Central memory CD8-positive, alpha-beta T cell (primary cell): Measurements from ENCODE around the gene AP3S2.
"Not testable (repeated sequence)": the region's sequence is repeated elsewhere in the genome, so short reads cannot be mapped to it uniquely, and the experiment has no call there.

ENCODE experiments used
- ATAC-seq: fragments of 150-1000 bp; cut with Tn5 transposase; replicated peaks from 2 replicates; pipeline ENCODE4 v1.10.0; 2022; ENCODE audit warnings: mild to moderate bottlenecking, moderate FRiP score, moderate number of reproducible peaks; ENCODE audit not compliant: poor library complexity, severe bottlenecking; ENCODE audit errors: extremely low read depth
- DNase-seq, 2 donors: peaks; one replicate each; pipeline ENCODE4 v3.0.0; 2021; ENCODE audit warnings: low spot score in 2 of 2
- H3K27ac Mint-ChIP-seq: one replicate; pipeline ENCODE4 v1.8.0; 2022; ENCODE audit warnings: low read depth, mild to moderate bottlenecking, moderate library complexity, mixed read lengths
- H3K27me3 Mint-ChIP-seq: one replicate; pipeline ENCODE4 v1.8.0; 2022; ENCODE audit warnings: mixed read lengths
- H3K36me3 Mint-ChIP-seq: one replicate; pipeline ENCODE4 v1.8.0; 2022; ENCODE audit warnings: mild to moderate bottlenecking, moderate library complexity, mixed read lengths; ENCODE audit not compliant: insufficient read depth
- H3K4me1 Mint-ChIP-seq: one replicate; pipeline ENCODE4 v1.8.0; 2022; ENCODE audit warnings: mixed read lengths
- H3K4me3 Mint-ChIP-seq: one replicate; pipeline ENCODE4 v1.8.0; 2022; ENCODE audit warnings: mild to moderate bottlenecking, moderate library complexity, mixed read lengths
- H3K9me3 Mint-ChIP-seq: one replicate; pipeline ENCODE4 v1.8.0; 2022; ENCODE audit warnings: mixed read lengths

Gene AP3S2

DNA sequence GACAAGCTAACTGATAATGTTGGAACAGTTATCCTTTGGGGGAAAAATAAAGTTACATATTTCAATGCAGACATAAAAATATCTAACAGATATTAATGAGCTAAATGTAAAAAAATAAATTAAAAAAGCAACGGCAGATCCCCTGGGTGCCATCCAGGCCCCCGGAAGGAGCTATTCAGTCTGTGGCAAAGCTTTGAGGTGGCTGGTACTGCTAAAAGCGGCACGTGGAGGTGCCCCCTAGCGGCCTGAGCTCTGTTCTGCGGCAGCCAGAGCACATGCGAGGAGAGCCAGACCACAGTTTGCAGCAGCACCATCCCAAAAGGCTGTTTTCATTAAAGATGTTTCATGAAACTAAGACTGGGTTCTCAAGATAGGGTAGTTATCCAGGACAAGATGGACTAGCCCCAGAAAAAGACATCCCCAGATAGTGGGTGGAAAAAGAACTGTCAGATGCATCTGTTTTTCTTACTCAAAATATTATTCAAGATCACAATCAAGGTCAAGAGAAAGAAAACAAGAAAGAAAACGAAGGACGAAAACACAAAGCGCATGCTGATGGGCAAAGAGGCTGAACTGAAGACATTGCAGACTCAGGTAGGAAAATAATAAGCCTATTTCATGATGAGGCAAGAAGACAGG lies 18.7 kb downstream of the AP3S2 start:
- Mint-ChIP-seq H3K27ac (no peak overlapping the region), H3K4me3 (no peak overlapping the region), H3K4me1 (no peaks in the 10 kb centered on the region), H3K9me3 (no peaks in the 10 kb centered on the region), H3K27me3 (no peaks in the 10 kb centered on the region), H3K36me3 (peaks cover 27% of the 10 kb centered on the region)
- DNase-seq: peak; percentile 60 to 65
- peak; percentile 100 for ATAC-seq

- ATAC-seq (no peak), DNase-seq (no peak)
- Mint-ChIP-seq H3K4me1 (no peaks in the 10 kb centered on the region), H3K27me3 (no peaks in the 10 kb centered on the region), H3K27ac (no peak overlapping the region), H3K36me3 (peaks cover 17% of the 10 kb centered on the region), H3K4me3 (no peak overlapping the region), H3K9me3 (no peaks in the 10 kb centered on the region)
These were observed 23.0 kb downstream of the AP3S2 start for GRCh38 chr15:89870688-89871288.

DNA sequence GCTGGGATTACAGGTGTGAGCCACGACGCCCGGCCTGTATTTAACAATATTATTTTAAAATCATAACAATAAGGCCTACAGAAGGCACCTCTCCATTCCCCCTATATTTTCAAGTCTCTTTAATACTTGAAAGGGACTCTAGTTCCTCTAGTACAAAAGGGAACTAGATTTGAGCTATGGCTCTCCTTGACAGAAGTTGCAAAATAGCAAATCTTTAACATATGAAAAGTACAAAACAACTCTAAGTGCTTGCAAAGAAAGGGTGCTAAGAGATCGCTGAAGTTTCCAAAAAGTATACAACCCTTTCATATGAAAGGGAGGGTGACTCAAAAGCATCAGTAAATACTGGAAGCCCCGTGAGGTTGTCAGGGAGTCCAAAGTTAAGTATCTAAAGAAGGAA lies 23.8 kb downstream of the AP3S2 start:
- H3K27me3 Mint-ChIP-seq: no peaks in the 10 kb centered on the region
- DNase-seq: no peak
- no peak overlapping the region for H3K27ac Mint-ChIP-seq
- no peak overlapping the region for H3K4me3 Mint-ChIP-seq
- ATAC-seq: no peak
- H3K4me1 Mint-ChIP-seq: no peaks in the 10 kb centered on the region
- no peaks in the 10 kb centered on the region for H3K9me3 Mint-ChIP-seq
- peaks cover 11% of the 10 kb centered on the region for H3K36me3 Mint-ChIP-seq

GRCh38 chr15:89869490-89869889 lies 24.3 kb downstream of the AP3S2 start:
- not testable (repeated sequence) for ATAC-seq, DNase-seq, H3K27ac Mint-ChIP-seq, H3K4me3 Mint-ChIP-seq, H3K27me3 Mint-ChIP-seq, H3K9me3 Mint-ChIP-seq, H3K36me3 Mint-ChIP-seq, H3K4me1 Mint-ChIP-seq

DNA sequence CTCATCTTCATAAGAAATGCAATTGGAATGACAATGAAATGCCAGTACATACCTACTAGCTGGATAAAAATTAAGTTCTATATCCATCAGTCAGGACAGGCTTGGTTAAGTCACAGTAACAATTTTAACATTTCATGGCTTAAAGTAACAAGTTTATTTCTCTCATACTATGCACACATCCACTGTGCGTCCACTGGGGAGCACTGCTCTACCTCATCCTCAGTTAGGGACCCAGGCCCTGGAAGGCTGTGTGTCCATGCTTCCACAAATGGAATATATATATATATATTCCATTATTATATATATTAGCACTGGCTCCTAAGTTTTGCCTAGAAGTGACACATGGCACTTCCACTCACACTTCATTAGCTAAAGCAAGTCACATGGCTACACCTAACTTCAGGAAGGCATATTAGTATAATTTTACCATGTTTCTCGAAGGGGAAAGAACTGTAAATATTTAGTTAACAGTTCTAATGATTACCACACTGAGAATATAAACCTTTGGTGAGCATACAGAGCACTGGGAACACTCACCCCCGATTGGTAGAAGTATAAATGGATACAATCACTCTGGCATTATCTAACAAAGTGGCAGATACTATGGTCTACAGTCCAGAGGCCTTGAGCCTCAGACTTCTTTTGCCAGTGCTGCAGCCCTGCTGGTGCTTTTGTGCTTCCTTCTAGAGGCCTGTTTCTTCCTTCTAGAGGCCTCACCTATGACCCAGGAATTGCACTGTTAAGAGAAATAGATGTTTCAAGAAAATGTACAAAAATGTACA lies 28.6 kb downstream of the AP3S2 start:
- H3K4me1 Mint-ChIP-seq: no peaks in the 10 kb centered on the region
- ATAC-seq (no peak), DNase-seq (no peak)
- no peak overlapping the region for H3K27ac Mint-ChIP-seq
- no peaks in the 10 kb centered on the region for H3K9me3 Mint-ChIP-seq
- no peak overlapping the region for H3K4me3 Mint-ChIP-seq
- H3K27me3 Mint-ChIP-seq: no peaks in the 10 kb centered on the region
- H3K36me3 Mint-ChIP-seq: peaks cover 9% of the 10 kb centered on the region

DNA sequence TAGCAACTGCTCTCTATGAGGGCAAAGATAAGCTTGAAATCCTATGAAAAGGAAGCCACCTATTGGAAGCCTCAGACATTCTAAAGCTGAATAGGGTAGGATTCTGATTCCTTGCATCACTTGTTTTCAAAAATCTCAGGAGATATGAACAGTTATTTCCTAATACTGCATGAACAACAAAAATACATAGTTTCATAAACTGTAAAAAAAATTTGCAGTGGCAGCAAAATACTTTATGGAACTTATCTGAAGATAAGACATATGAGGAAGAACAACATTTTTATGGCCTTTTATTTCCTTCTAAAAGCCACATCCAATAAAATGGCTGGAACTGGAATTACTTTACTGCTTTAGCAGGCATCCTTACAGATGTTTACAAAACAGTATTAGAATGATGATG lies 29.9 kb downstream of the AP3S2 start:
- Mint-ChIP-seq H3K4me1 (no peaks in the 10 kb centered on the region), H3K4me3 (no peak overlapping the region), H3K27ac (no peak overlapping the region), H3K9me3 (no peaks in the 10 kb centered on the region), H3K36me3 (peaks cover 15% of the 10 kb centered on the region), H3K27me3 (no peaks in the 10 kb centered on the region)
- no peak for ATAC-seq
- DNase-seq: no peak

DNA sequence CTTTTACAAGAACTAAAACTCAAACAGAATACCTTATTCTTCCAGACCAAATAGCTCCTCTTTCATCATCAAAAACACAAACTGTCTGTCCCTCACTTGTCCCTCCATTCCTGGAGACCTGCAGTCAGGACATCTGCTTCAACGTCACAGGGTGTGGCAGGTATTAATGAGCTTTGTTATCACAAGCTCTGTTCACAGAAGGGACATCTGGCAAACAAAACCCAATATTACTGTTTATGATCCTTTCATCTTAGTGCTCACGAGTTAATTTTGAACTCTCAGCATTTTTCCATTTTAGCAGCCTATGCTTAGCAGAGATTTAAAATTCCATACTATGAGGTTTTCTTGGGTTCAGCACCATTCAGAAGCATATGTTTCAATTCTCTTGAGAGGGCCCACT lies 32.9 kb downstream of the AP3S2 start:
- DNase-seq: no peak
- no peak for ATAC-seq
- Mint-ChIP-seq H3K36me3 (peaks cover 20% of the 10 kb centered on the region), H3K9me3 (no peaks in the 10 kb centered on the region), H3K4me3 (no peak overlapping the region), H3K27me3 (no peaks in the 10 kb centered on the region), H3K27ac (no peak overlapping the region), H3K4me1 (no peaks in the 10 kb centered on the region)

GRCh38 chr15:89860431-89860830 lies 33.4 kb downstream of the AP3S2 start:
- H3K4me3 Mint-ChIP-seq: no peak overlapping the region
- no peaks in the 10 kb centered on the region for H3K9me3 Mint-ChIP-seq
- DNase-seq (no peak), ATAC-seq (no peak)
- H3K27me3 Mint-ChIP-seq: no peaks in the 10 kb centered on the region
- H3K36me3 Mint-ChIP-seq: peaks cover 20% of the 10 kb centered on the region
- no peaks in the 10 kb centered on the region for H3K4me1 Mint-ChIP-seq
- no peak overlapping the region for H3K27ac Mint-ChIP-seq

DNA sequence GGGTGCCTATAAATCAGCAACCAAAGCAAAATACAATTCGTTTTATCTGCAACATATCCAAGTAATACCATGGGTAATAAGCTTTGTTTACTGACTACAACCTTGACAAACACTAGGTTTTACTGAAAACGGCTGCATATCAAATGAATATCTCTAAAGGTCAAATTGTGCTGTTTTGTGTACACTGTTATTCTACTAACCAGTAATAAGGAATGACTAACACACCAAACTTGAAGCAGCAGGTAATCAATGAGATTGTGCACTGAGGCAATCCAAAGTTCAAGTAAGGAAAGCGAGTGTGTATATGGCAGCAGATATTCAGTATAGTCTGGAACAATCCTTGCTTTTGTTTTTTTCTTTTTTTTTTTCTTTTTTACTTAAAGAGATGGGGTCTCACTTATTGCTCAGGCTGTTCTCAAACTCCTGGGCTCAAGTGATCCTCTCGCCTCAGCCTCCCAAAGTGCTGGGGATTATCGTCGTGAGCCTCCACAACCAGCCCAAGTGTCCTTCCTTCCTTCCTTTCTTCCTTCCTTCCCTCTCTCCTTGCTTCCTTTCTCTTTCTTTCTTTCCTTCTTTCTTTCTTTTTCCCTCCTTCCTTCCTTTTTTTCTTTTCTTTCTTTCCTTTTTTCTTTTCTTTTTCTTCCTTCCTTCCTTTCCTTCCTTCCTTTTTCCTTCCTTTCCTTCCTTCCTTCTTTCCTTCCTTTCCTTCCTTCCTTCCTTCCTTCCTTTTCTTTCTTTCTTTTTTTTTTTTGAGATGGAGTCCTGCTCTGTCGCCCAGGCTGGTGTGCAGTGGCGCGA lies 34.9 kb downstream of the AP3S2 start:
- ATAC-seq: no peak
- no peak for DNase-seq
- Mint-ChIP-seq H3K9me3 (no peaks in the 10 kb centered on the region), H3K27ac (peak overlapping the region; percentile 86), H3K4me3 (no peak overlapping the region), H3K4me1 (no peaks in the 10 kb centered on the region), H3K27me3 (no peaks in the 10 kb centered on the region), H3K36me3 (peaks cover 20% of the 10 kb centered on the region)

GRCh38 chr15:89857673-89858072 lies 36.1 kb downstream of the AP3S2 start:
- peaks cover 21% of the 10 kb centered on the region for H3K36me3 Mint-ChIP-seq
- H3K9me3 Mint-ChIP-seq: no peaks in the 10 kb centered on the region
- H3K27me3 Mint-ChIP-seq: no peaks in the 10 kb centered on the region
- no peaks in the 10 kb centered on the region for H3K4me1 Mint-ChIP-seq
- no peak for ATAC-seq
- H3K27ac Mint-ChIP-seq: no peak overlapping the region
- H3K4me3 Mint-ChIP-seq: no peak overlapping the region
- no peak for DNase-seq

- H3K4me1 Mint-ChIP-seq: no peaks in the 10 kb centered on the region
- ATAC-seq (no peak), DNase-seq (no peak)
- H3K36me3 Mint-ChIP-seq: peaks cover 25% of the 10 kb centered on the region
- no peaks in the 10 kb centered on the region for H3K9me3 Mint-ChIP-seq
- H3K4me3 Mint-ChIP-seq: no peak overlapping the region
- H3K27me3 Mint-ChIP-seq: no peaks in the 10 kb centered on the region
- no peak overlapping the region for H3K27ac Mint-ChIP-seq
These were observed 37.8 kb downstream of the AP3S2 start for GRCh38 chr15:89855948-89856347.

- ATAC-seq, H3K4me1 Mint-ChIP-seq, H3K27me3 Mint-ChIP-seq, DNase-seq, H3K9me3 Mint-ChIP-seq, H3K4me3 Mint-ChIP-seq, H3K27ac Mint-ChIP-seq: not testable (repeated sequence)
- peaks cover 19% of the 10 kb centered on the region for H3K36me3 Mint-ChIP-seq
These were observed 38.9 kb downstream of the AP3S2 start for GRCh38 chr15:89854863-89855262.
